Activated T-helper 1 cell treated with anti-CD3 and anti-CD28 coated beads, Interleukin-2, amount 50 U/mL, for 16 hours (primary cell): Measurements from ENCODE around the gene ZG16B.
A peak's percentile ranks its signal among the peaks of the same experiment; 100 is the strongest.

Source experiments
- DNase-seq, 2 donors: peaks; one replicate each; pipeline ENCODE4 v3.0.0-alpha.2; 2020; ENCODE audit warnings: low read depth in 1 of 2, low spot score in 1 of 2

ZG16B gene

GRCh38 chr16:2804728-2805127 is 25.4 kb upstream of the ZG16B start:
- DNase-seq = no peak

GRCh38 chr16:2806286-2806685 is 23.8 kb upstream of the ZG16B start:
- DNase-seq = no peak

- no peak for DNase-seq
These were observed 21.9 kb upstream of the ZG16B start for GRCh38 chr16:2808181-2808580.

GRCh38 chr16:2809149-2809760 is 20.8 kb upstream of the ZG16B start:
- no peak for DNase-seq

- DNase-seq = no peak
These were observed 19.5 kb upstream of the ZG16B start for GRCh38 chr16:2810651-2811050.

GRCh38 chr16:2811703-2812471 is 18.2 kb upstream of the ZG16B start:
- DNase-seq = no peak

- no peak for DNase-seq
These were observed 16.3 kb upstream of the ZG16B start for GRCh38 chr16:2813771-2814221.

- no peak for DNase-seq
These were observed 15.4 kb upstream of the ZG16B start for GRCh38 chr16:2814551-2815298.

GRCh38 chr16:2815299-2815771 is 14.8 kb upstream of the ZG16B start:
- DNase-seq = no peak

GRCh38 chr16:2816751-2817339 is 13.3 kb upstream of the ZG16B start, which contains the start of gene PRSS21:
TSS of gene PRSS21 (plus strand) at chr16:2817237. CDS start at chr16:2817269, 32 bp downstream.
- peak in 1 of 2 donors; percentile 30 for DNase-seq

GRCh38 chr16:2817340-2818271 is 12.5 kb upstream of the ZG16B start:
- no peak for DNase-seq

GRCh38 chr16:2818272-2818876 is 11.7 kb upstream of the ZG16B start:
- no peak for DNase-seq

- DNase-seq = no peak
These were observed 10.7 kb upstream of the ZG16B start for GRCh38 chr16:2819179-2819938.

- no peak for DNase-seq
These were observed 9.9 kb upstream of the ZG16B start for GRCh38 chr16:2819939-2820835.

- DNase-seq = no peak
These were observed 9.1 kb upstream of the ZG16B start for GRCh38 chr16:2820836-2821486.

GRCh38 chr16:2821487-2822157 is 8.5 kb upstream of the ZG16B start:
- DNase-seq = no peak

- DNase-seq = no peak
These were observed 8.0 kb upstream of the ZG16B start for GRCh38 chr16:2822158-2822495.
